ENCODE data around the gene LAMA3.

LAMA3 gene

DNA sequence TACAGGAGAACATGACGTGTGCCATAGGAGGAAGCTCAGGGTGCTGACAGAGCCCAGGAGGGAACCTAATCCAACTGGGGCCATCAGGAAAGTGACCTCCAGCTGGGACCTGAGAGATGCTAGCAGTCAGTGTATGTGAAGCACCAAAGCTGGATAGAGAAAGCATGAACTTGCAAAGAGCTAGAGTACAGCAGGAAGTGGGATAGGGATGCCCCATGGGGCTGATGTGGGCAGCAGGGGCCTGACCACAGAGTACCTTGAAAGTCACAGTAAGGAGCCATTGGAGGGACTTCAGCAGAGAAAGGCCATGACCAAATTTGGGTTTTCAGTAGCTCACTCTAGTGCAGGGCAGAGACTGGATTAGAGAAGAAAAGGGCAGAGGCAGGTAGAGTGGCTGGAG lies 233.7 kb downstream of the LAMA3 start:
- no peak for DNase-seq

DNA sequence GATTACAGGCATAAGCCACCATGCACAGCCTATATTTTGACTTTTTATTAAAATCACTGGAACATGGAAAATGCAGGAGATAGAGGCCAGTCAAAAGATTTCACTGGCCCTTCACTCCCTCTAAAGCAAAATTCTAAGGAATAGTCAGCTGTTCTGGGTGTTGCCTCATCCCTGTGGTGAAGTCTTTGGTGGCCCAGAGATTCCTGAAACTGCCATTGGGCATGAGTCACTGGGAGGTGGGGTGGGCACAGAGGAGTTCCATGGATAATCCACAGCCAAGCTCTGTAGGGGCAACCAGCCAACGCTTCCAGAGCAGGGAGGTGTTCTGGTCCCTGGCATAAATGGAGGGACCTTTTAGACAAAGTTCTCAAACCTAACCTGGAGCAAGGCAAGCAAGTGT lies 235.6 kb downstream of the LAMA3 start:
- DNase-seq = no peak

DNA sequence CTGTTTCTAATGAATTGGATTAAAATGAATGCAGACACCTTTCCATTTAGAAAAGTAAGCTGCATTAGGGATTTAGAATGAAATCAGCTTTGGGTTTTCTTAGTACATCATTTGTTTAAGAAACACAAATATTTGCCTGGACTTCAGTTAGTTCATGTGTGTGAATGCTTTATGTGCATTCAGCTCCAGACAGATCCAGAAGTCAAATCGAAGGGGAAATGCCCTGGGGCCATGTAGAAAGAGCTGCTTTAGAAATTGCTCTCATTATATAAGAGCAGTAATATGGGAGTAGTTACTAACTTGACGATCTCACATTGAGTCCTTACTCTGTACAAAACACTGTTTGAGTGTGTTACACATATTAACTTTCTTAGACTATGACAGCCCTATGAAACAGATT lies 237.3 kb downstream of the LAMA3 start:
- no peak for DNase-seq

DNA sequence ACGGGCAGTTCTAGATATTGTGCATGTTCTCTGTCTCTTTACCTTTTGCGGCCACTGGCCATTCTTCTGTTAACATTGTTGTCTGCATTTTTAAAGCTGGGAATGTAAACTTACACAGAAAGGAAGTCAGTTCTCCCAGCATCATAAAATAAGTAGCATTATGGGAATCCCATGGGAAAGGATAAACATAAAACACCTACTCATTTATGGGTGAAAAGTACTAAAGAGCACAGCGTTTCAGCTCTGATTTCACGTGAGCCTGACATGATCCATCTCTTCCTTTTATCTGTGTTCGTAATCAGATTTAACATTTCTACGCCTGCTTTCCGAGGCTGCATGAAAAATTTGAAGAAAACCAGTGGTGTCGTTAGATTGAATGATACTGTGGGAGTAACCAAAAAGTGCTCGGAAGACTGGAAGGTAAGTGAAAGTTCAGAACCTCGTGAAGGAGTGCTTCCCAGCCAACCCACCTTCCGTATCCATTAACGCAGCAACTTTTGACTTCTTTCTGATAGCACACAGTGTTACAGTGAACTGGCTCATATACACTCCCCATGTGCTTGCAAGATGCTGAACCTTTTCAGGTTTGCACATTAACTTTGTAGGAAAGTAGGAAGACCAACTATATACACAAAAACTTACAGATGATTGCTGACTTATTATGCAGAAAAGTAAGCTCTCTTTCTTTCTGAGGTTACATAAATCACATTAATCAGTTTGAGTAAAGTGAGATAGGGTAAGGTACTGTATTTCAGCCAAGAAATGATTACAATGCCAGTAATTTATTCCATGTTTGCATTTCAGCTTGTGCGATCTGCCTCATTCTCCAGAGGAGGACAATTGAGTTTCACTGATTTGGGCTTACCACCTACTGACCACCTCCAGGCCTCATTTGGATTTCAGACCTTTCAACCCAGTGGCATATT lies 238.8 kb downstream of the LAMA3 start:
- no peak for DNase-seq

DNA sequence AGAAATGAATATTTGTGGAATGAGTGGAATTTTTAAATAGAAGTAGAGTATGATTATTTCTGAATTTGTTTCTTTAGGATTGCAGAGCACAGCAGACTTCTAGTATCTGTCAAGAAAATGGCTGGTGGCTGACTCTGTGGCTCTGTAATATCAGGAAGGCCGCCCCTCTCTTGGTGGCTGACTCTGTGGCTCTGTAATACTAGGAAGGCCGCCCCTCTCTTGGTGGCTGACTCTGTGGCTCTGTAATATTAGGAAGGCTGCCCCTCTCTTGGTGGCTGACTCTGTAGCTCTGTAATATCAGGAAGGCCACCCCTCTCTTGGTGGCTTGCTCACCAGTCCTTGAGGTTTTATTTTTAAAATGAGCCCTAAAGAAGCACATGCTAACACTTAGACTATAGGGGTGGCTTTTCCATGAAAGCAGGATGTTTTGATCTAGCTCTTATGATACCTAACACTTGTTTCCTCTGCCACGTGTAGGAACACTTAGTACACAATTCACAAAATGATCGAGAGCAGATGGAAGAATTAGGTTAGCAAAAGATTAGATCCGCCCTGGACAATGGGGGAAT lies 240.2 kb downstream of the LAMA3 start:
- DNase-seq = no peak

DNA sequence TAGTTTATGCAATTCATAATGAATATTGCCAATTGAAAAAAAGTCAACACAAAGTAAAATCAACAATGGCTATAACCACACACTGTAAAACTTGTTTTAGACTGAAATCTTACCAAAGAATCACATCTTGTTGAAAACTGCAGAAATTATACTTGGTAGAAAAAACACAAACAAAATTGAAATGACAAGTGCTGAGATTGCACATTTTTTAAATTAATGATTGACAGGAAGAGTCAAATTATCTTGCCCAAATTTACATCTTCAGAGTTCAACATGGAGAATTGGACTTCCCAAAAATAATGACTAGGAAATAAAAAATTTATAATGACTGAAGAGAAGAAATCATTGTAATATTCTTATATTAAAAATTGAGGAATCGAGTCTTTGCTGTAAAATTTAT lies 240.7 kb downstream of the LAMA3 start:
- DNase-seq = no peak

DNA sequence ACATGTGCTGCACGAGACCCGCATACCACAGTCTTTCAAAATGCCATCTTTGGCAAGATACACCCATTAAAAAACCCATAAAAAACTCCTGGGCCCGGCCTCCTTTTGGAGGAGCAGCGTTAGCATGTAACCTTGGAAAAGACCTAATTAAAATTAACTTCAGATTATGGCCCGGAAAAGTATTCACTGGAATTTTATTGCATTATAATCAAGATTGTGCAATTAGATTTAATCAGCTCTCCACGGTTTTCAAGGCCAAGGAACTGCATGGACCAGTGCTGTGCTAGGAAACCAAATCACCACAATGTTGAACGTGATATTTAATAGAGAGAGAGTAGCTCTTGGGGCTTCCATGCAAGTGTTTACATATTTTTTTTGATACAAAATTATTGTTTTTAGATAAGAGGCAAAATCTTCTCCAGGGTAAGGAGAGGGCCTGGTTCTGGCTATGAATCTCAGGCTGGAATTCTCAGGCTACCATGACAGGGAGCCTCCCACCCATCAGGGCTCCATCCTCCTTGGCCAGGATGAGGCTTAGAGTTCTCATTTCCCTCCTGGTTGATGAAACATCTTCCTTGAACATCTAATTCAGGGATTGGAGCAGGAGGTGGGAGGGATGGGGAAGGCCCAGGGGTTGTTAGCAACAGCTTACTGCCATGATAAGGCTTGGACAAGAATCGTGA lies 243.3 kb downstream of the LAMA3 start:
- DNase-seq = no peak

DNA sequence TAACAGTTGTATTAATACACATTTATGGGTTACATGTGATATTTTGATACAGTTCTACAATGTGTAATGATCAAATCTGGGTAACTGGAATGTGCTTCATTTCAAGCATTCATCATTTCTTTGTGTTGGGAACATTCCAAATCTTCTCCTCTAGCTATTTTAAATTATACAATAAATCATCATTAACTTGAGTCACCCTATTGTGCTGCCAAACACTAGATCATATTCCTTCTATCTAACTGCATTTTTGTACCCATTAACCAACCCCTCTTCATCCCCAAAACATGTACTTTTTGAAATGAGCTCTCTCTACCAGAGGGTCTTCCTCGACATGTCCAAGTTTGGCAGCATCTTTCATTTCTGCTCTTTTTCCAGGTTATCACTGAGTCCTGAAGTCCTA lies 244.2 kb downstream of the LAMA3 start:
- DNase-seq = no peak

DNA sequence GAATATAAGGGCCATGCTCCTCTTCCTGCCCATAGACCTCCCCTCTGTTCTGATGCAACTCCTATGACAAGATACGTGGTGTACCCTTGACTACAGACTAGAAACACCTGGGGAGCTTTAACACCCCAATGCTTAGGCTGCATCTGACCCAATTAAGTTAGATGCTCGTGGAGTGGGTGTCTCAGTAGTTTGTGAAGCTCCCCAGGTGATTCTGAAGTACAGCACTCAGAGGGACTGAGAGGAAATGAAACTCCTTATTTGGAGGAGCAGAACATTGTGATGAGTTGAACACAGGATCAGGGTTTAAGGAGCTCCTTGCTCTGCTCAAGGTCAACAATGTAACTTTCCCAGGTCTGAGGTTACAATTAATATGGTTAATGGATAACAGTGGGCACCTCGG lies 245.0 kb downstream of the LAMA3 start:
- DNase-seq = no peak

DNA sequence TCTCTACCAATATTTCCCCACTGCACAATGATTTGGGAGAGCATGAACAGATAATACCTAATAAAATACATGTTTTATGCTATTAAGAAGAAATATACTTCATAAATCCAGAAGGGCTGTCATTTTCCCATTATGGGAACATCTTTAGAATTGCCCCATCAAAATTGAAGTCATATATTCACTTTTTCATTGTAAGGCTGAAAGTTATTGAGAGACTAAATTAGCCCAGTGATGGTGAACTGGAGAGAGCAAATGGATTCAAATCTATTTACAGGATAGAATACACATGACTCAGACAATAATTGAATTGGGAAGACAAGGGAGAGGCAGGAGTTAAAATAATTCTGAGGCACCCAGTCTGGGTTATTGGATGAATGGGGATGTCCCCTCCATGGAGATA lies 245.6 kb downstream of the LAMA3 start:
- no peak for DNase-seq

DNA sequence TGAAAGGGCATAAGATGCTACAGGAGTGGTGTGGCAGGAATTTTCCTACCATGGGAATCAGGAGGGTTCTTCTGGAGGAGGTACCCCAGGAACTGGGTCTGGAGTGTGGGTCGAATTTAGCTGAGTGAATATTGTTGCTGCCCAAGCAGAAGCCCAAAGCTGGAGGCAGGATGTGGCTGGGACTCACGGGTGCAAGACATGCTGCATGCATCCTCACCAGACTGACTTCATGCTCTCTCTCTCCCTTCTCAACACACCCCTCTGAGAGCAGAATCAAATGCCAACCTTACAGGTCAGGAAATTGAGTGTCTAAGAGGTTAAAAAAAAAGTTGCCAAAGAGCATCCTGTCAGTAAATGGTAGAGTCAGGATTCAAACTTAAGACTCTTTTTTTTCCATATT lies 246.6 kb downstream of the LAMA3 start:
- DNase-seq = no peak

DNA sequence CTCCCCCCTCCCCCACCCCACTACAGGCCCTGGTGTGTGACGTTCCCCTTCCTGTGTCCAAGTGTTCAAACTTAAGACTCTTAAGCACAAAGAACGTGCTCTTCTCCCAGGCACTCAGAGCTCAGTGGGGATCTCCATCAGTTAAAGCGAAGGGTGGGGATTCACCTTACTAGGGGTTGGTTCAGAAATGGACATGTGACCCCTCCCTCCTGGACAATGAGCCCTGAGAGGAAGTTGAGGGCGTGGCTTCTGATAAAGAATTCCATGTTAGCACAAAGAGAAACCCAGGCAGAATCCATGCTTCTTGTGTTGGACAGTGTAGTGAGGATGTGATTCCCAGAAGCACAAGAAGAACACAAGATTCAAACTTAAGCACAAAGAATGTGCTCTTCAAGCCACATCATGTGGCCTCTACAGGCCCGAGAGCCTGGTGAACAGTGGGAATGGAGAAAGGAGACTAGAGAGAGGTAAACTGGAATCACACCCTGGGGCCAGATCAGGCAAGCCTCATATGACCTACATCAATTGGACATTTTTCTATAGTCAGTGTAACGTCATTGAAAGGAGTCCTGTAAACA lies 247.2 kb downstream of the LAMA3 start:
- DNase-seq = no peak

DNA sequence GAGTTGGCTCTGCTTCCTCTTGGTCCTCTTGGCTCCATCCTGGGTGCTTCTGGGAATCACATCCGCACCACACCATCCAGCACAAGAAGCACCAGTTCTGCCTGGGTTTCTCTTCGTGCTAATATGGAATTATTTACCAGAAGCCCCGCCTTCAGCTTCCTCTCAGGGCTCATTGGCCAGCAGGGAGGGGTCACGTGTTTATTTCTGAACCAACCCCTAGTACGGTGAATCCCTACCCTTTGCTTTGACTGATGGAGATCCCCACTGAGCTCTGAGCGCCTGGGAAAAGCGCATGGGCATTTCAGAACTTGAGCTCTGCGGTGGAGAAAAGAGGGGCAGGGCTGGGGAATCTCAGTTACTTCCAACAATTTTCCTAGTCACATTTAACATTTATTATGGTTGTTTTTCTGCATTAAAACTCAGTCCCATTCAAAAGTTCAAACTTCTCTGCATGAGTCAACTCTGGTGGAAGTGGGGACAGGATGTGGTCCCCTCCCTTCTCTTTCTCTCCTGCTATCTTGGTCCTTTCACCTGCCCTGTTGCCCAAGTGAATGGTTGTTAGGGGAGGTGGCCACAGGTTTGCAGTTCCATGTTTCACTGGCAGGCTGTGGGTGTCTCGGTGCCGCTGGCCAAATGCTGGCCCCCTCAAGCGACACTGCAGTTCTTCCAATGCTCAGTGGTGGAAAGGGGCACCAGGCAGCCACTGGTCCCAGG lies 248.9 kb downstream of the LAMA3 start:
- no peak for DNase-seq

DNA sequence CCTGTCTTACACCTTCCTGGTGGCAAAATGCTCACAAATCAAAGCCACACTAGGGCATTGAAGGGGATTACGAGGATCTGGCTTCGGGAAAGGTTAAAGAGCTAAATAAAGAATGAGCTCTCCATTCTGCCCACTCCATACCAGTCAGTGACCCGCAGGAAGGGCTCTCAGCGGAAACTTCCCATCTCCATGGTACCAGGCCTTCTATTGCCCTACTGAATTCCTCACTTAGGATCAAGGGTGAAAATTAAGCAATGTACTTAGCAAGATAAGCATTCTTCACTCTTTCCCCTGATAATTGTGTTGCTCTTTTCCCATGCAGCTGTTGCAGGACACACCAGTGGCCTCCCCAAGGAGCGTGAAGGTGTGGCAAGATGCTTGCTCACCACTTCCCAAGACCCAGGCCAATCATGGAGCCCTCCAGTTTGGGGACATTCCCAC lies 249.7 kb downstream of the LAMA3 start:
- no peak for DNase-seq

DNA sequence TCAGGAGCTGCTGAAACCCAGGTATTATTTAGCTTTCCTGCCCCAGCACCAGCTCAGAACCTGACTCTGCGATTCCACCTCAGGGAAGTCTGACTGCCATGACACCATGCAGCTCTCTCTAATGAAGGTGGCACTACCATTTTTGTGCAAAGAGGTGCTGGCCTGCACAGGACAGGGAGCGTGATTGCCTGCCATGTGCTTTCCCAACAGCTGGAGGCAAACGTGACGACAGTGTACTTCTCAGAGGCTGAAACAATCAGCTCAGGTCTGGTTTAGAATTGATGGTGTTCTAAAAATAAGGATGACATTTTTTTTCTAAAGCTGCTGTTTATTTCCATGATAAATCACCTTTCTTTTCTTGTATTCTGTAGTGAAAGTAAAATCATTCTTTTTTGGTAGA lies 250.1 kb downstream of the LAMA3 start:
- no peak for DNase-seq

DNA sequence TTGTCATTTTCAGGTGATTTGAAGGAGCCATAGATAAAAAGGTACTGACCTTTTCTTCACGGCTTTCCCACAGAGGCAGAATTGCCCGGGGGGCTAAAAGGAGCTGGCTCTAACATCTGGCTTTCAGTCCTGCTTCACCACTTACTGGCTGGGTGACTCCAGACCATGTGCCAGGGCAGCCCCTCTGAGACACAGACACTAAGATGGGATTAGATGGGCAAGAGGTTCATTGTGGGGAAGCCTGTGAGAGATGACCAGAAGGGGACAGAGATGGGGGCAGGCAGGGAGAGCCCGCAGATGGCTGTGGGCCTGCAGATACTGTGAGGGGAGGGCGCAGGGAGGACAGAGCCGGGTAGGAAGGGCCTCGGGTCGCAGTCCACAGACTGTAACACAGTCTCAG lies 250.6 kb downstream of the LAMA3 start:
- no peak for DNase-seq

DNA sequence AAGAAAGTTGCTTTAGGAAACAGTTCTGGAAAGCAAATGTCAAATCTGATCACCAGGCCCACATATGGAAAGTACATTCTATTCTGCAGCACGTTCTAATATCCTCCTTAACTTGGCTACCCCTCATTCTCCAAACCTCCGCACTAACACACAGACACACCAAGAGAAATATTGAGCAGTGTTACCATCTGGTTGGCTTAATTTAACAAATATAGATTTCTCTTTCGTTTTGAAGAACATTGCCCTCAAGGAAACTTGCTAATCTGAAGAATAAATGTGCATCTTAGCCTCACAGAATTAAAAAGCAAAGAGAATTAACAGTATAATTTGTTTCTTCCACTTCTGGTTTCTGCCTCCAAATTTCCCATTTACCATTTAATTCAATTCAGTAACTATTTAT lies 252.5 kb downstream of the LAMA3 start:
- DNase-seq = no peak

DNA sequence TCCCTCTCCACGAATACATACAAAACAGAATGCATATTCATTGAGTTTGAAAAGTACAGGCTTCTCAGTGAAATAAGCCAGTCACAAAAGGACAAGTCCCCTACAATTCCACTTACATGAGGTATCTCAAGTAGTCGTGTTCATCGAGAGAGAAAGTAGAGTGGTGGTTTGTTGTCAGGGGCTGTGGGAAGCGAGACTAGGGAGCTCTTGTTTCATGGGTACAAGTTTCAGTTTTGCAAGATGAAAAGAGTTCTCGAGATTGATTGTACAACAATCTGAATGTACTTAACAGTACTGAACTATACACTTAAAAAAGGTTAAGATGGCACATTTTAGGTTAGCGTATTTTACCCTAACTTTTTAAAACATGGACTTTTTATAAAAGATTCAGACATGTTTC lies 253.9 kb downstream of the LAMA3 start:
- no peak for DNase-seq

DNA sequence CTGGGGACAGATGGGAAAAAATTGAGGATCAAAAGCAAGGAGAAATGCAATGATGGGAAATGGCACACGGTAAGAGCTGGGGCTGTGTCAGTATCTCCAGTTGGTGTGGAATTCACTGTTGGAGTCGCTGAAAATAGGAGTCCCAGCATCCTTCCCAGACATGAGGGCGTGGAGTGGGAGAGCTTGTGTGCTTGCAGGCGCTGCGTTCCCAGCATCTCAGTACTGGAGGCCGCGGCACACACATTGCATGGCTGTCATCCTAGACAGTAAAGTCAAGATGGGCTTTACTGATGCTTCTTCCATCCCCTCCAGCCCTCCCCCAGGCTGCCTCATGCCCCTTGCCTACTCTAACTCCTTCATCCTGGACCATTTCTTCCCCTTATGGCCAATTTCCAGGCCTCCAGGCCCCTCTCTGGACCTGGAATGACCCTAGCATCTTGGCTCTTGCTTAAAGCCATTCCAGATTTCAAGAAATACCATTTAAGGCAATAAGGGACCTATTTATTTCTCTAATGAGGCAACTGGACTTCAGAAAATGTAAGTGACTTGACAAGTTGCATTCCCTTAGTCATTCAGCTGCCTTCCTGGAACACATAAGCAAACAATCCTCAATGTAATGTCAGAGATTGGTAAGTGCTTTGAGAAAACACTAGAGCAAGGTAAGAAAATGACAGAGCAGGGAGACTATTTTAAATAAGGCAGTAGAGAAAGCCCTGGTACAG lies 254.8 kb downstream of the LAMA3 start:
- no peak for DNase-seq

DNA sequence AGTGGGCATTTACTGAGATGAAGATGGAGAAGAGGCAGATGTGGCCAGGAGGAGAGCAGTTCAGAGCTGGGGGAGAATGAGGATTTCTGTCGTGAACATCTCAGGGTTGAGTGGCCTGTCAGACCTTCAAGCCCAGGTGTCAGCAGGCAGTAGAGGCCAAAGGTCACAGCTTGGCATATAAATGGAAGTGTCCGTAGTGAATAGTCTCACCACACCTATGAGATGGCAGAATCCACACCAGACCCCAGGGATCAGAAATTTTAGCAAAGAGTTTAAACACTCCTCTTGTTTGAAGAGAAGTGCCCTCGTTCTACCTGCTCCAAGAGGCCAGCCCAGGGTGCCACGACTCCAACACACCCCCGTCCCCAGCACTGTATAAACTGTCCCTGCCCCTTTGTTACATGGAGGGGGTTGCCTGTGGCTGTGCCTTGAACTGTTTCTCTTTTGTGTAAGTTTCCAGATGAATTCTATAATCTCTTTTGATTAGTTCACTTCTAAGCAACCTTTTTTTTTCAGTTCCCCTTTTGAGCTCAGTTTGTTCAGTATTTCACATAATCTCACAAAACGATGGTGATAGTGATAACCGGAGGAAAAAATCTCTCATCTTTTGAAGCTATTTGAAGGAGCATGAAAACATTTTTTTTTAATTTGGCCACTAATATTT lies 256.3 kb downstream of the LAMA3 start:
- no peak for DNase-seq

DNA sequence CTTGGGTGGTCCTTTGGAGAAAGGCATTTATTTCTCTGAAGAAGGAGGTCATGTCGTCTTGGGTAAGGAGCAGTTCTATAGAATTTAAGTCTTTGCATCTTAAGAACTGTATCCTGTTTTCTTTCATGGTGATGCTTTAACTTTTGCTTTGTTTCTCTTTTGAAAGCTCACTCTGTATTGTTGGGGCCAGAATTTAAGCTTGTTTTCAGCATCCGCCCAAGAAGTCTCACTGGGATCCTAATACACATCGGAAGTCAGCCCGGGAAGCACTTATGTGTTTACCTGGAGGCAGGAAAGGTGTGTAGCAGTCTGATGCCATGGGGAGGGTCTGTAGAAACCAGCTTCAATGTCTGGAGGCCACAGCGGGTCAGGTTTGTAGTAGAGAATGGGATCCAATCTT lies 260.6 kb downstream of the LAMA3 start:
- no peak for DNase-seq

DNA sequence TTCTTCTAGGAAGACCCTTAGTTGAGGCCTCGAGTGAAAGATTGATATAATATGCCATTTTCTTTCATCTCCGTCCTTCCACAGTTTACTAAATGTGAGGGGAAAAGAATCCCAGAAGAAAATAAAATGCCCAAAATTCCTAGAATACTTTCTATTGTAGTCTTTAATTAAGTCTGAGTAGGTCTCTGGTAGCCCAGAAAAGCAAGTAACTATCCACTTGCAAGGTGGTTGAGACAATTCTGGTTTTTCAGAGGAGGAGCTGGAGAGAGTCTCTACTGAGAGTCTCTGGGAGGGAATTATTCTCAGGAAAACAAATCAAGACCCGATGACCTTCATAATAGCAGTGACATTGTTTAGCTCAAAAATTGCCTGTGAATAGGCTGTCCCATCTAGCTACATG lies 261.4 kb downstream of the LAMA3 start:
- no peak for DNase-seq
